Measurements from ENCODE around the gene FAM240B.

The FAM240B gene

GRCh38 chr9:38720083-38720745, at the start of gene FAM240B:
Gene FAM240B (minus strand): TSS chr9:38720133. CDS start chr9:38703999, 16,134 bp downstream.
- H3K4me3 ChIP-seq (ENCODE audit: low read depth, low read length): no peak within 1 kb of the TSS
- TF ChIP-seq CTCF (IDR thresholded peaks at IDR 0.05; ENCODE audit: low read depth, low read length, missing control alignments): no peak
- DNase-seq (ENCODE audit: low read depth): no peak

- no peak for DNase-seq (ENCODE audit: low read depth)
- no peak overlapping the region for H3K4me3 ChIP-seq (ENCODE audit: low read depth, low read length)
- TF ChIP-seq CTCF (IDR thresholded peaks at IDR 0.05; ENCODE audit: low read depth, low read length, missing control alignments): no peak
Observed at GRCh38 chr9:38768351-38768761, 48.4 kb upstream of the FAM240B start.

GRCh38 chr9:38765101-38765500, 45.2 kb upstream of the FAM240B start:
- H3K4me3 ChIP-seq (ENCODE audit: low read depth, low read length): no peak overlapping the region
- no peak for DNase-seq (ENCODE audit: low read depth)
- TF ChIP-seq CTCF (IDR thresholded peaks at IDR 0.05; ENCODE audit: low read depth, low read length, missing control alignments): no peak

DNA sequence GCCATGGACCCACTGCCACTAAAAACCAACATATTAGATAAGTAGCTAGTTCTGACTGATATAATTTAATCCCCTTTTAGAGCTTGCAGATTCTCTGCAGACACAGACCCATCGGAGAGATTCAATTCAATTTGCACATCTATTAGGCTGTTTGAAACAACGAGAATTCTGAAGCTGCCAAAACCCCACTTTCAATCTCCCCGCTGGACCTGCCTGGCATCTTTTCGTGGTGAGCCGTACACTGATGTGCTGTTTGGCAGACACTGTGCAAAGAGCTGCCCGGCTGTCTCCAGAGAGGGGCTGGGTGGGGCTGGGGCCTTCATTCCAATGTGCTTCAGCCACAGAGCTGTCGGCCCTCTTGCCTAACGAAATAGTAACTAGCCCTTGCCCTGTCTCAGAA, 42.1 kb upstream of the FAM240B start:
- TF ChIP-seq CTCF (IDR thresholded peaks at IDR 0.05; ENCODE audit: low read depth, low read length, missing control alignments): no peak
- no peak for DNase-seq (ENCODE audit: low read depth)
- no peak overlapping the region for H3K4me3 ChIP-seq (ENCODE audit: low read depth, low read length)

GRCh38 chr9:38761339-38761738, 41.4 kb upstream of the FAM240B start:
- TF ChIP-seq CTCF (IDR thresholded peaks at IDR 0.05; ENCODE audit: low read depth, low read length, missing control alignments): no peak
- DNase-seq (ENCODE audit: low read depth): no peak
- H3K4me3 ChIP-seq (ENCODE audit: low read depth, low read length): no peak overlapping the region

DNA sequence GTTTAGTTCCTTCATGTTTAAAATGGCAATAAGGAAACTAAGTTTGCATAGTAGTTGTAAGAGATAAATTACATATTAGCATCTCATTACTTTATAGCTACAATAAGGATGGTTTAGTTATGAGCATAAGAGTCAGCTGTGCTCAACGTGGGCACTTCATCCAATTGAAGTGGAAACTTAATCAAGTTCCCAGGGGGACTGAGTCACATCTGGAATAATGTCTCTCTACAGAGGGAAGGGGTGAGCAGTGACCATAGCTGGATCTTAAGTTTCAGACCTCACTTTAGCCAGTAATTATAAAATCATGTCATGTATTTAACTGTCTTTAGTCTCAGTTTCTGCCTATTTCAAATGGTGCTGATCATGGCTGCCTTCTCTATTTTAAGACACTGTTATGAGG, 36.8 kb upstream of the FAM240B start:
- DNase-seq (ENCODE audit: low read depth): no peak
- no peak for TF ChIP-seq CTCF (IDR thresholded peaks at IDR 0.05; ENCODE audit: low read depth, low read length, missing control alignments)

DNA sequence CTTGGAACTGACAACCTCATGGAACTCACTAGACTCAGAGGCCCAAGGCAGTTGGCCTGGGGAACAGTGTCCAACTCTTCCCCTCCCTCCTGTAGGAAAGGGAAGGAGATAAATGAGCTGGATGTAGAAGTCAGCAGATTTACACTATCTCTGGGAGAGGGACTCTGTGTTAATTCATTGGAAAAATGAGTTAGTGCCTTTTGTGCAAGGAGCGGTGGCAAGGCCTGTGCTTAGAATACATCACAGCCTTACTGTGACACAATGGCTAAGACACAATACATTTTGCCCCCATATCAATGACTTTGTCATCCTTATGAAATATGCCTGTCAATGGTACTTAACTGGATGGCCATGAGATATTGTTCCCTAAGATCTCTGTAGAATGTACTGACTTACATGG, 28.0 kb upstream of the FAM240B start:
- no peak for DNase-seq (ENCODE audit: low read depth)
- H3K4me3 ChIP-seq (ENCODE audit: low read depth, low read length): no peak overlapping the region
- TF ChIP-seq CTCF (IDR thresholded peaks at IDR 0.05; ENCODE audit: low read depth, low read length, missing control alignments): no peak

More for the DNA sequence above, 36.8 kb upstream of the FAM240B start:
- H3K4me3 ChIP-seq (ENCODE audit: low read depth, low read length): no peak overlapping the region
